GM18502 (cell line): Measurements from ENCODE around the gene PRSS48.
"Not testable (repeated sequence)": the region's sequence is repeated elsewhere in the genome, so short reads cannot be mapped to it uniquely, and the experiment has no call there.

Experiments
- ATAC-seq: cut with Tn5 transposase; IDR thresholded peaks from one replicate; pipeline ENCODE4 v1.9.1; 2021; ENCODE audit warnings: mild to moderate bottlenecking; ENCODE audit not compliant: unreplicated experiment, poor library complexity

Gene PRSS48

DNA sequence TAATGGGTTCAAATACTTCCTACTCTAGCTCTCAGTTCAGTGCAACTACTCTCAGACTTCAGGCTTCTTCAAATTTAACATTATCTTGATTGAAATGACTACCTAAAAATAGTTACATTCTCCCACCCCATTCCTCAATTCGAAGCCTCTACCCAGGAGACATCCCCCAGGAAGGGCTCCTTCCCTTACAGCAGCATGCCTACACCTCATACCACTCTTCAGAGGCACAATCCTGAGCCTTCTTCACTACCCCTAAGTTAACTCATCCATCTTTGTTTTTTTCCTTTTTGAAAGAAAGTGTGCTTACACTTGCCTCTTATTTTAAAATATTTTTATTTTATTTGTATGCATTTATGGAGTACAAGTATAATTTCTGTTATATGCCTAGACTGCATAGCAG lies 17.2 kb upstream of the PRSS48 start:
- ATAC-seq = no peak

DNA sequence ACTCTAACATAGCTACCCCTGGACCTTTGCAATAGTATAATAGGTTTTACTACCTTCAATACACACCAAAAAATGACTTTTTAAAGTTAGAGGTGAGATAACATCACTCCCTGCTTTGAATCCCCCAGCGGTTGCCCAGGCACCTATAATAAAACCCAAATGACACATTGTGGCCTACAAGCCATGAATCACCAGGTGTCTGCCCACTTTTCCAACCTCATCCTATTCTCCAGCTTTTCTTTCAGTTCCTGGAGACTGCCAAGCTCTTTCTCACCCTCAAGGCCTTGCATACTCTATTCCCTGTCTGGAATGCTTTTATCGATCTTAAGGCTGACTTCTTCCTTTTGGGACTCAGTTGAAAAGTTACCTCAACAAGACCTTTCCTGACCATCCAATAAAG lies 16.4 kb upstream of the PRSS48 start:
- no peak for ATAC-seq

DNA sequence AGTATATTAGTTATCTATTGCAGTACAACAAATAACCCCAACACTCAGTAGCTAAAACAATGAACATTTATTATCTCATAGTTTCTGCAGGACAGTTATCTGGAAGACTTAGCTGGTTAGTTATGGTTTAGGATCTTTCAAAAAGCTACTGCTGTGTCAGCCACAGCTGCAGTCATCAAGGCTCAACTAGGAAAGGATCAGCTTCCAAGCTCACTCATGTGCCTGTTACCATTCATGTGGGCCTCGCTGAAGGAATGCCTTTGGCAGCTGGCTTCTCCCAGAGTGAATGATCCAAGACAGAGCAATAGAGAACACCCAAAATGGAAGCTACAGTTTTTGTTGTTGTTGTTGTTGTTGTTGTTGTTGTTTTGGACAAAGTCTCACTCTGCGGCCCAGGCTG lies 13.5 kb upstream of the PRSS48 start:
- no peak for ATAC-seq

DNA sequence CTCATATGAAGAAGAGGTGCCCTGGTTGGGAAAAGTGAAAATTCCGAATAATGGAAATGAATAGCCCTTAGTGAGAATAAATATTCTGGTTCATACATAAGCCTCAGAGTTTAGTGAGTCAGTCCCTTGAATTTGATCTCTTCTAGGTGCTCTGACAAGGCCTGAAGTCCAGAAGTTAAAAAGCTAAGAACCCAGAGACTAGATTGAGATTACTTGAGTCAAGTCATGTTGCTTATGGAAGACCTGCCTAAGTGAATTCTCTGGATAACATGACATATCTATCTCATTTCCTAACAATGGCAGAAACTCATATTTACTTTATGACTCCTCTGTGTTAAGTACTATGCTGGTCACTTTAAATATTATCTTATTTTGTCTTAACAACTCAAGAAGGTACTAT lies 10.5 kb upstream of the PRSS48 start:
- ATAC-seq = no peak

GRCh38 chr4:151267104-151267503 lies 9.9 kb upstream of the PRSS48 start:
- ATAC-seq = no peak

- no peak for ATAC-seq
Observed at GRCh38 chr4:151267822-151268535, 9.0 kb upstream of the PRSS48 start.

DNA sequence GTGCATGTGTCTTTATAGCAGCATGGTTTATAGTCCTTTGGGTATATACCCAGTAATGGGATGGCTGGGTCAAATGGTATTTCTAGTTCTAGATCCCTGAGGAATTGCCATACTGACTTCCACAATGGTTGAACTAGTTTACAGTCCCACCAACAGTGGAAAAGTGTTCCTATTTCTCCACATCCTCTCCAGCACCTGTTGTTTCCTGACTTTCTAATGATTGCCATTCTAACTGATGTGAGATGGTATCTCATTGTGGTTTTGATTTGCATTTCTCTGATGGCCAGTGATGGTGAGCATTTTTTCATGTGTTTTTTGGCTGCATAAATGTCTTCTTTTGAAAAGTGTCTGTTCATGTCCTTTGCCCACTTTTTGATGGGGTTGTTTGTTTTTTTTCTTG lies 8.1 kb upstream of the PRSS48 start:
- ATAC-seq = not testable (repeated sequence)

GRCh38 chr4:151284534-151285245 lies 7.7 kb downstream of the PRSS48 start:
- no peak for ATAC-seq

- no peak for ATAC-seq
Observed at GRCh38 chr4:151287409-151287808, 10.4 kb downstream of the PRSS48 start.

DNA sequence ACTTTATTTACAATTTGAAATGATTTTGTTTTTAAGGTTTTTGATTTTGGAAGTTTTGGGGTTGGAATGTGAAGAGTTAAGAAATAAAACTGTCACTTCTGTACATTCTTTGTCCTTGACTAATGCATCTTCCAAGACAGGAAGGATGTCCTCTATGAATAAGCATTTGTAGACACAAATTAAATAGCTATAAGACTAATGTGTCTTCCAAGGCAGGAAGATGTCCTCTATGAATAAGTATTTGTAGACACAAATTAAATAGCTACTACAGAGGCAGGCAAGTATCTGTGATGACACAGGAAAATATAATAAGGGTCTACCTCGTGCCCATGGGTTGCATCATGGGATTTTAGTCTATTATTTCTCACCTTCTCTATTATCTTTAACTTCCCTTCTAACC lies 14.5 kb downstream of the PRSS48 start:
- no peak for ATAC-seq

GRCh38 chr4:151292038-151292437 lies 15.1 kb downstream of the PRSS48 start:
- no peak for ATAC-seq

DNA sequence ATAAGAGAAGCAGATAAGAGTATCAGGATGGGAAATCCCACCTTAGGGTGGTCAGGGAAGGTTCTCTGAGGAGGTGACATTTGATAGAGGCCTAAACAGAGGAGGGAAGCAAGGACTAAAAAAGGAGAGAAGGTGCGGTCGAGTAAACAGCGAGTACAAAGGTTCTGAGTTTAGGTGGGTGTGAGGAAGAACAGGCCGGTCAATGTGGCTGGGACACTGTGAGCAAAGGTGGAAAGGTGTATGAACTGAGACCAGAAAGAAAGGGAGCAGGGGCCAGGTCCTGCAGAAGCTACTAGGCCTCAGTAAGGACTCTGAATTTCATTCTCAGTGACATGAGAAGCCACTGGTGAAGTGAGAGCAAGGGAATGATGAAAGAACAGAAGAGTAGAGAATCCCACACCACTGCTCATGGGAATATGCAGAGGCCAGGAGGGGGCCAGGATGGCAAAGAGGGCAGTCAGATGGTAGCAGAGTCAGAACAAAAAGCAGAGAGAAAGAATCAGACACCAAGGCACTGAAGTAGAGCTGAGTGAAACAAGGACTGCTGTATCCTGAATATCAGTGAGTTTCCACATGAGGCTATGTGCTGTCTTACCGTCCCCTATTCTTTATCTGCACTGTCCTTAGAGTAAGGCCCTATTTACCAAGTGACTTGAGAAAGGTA lies 18.0 kb downstream of the PRSS48 start:
- ATAC-seq = no peak

- no peak for ATAC-seq
Observed at GRCh38 chr4:151296227-151296626, 19.3 kb downstream of the PRSS48 start.

DNA sequence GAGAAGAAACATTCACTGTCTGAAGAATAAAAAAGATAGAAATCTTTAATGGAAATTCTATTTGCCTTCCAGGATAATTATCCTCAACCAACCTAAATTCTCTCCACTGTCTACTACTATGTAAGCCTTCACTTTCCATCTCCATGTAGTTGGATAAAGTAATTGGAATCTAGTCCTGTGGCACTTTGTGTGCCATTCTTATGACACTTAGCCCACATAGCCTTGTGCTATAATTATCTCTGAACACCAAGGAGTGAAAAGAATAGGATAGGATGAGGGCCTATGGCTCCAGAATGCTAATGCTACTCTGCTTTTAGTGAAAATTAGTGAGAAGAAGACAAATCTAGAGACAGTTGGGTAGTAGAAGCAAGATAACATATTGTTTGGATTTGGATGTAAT lies 20.2 kb downstream of the PRSS48 start:
- no peak for ATAC-seq

DNA sequence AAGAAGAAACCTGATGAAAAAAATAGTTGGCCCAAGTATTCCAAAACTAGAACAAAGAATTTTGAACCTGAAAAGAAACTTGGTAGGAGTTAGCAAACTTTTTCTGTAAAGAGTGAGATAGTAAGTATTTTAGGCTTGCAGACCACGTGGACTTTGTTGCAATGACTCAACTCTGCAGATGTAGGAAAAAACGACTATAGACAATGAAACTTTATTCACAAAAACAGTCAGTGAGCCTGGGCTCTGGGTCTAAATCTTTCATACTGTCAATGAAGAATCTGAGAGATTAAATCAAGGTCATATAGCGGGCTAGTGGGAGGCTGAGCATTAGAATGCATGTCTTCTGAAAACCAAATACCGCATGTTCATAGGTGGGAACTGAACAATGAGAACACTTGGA lies 25.5 kb downstream of the PRSS48 start:
- no peak for ATAC-seq

DNA sequence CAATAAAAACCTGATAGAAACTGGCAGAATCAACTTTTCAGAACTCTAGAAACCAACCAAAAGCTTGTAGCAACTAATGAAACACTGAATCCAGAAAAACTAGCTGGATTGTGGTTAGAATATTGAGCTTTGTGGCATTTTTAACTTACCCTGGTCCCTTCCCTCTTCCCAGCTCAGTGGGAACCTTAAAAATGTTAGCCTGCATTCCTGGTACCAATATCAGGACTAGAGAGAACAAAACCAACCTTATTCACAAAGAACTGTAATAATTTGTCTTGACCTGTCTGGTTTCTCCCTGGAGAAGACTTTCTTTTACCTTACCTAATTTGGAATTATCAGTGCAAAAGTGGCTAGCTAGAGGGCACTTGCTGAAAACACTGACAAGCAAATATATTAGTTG lies 27.3 kb downstream of the PRSS48 start:
- ATAC-seq = no peak

GRCh38 chr4:151304755-151305154 lies 27.8 kb downstream of the PRSS48 start:
- peak; percentile 80 for ATAC-seq

DNA sequence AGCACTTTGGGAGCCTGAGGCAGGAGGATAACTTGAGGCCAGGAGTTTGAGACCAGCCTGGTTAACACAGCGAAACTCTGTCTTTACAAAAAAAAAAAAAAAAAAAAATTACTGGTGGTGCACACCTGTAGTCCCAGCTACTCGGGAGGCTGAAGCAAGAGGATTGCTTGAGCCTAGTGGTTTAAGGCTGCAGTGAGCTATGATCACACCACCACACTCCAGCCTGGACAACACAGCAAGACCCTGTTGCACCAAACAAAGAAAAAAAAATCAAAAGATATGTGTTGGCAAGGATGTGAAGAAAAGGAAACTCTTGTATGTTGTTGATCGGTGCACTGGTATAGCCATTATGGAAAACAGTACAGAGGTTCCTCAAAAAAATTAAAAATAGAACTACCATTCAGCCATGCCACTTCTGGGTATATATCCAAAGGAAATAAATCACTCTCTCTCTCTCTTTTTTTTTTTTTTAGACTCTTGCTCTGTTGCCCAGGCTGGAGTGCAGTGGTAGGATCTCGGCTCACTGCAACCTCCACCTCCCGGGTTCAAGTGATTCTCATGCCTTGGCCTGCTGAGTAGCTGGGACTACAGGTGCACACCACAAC lies 33.3 kb downstream of the PRSS48 start:
- no peak for ATAC-seq

- no peak for ATAC-seq
Observed at GRCh38 chr4:151313306-151314009, 36.5 kb downstream of the PRSS48 start.

DNA sequence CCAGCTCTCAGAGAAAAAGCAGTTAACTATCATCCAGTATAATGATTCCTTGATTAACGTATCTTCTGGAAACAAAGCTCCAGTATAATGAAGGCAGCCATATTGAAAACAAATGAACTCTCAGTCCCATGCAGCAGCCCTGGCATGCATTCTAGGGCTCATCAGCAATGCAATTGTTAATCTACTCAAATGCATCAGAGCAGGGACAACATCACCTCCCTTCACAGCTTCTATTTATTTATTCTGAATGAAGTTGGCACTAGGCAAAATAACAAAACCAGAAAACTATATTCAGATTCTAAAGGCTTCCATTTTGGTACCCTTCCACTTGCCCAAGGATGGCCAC lies 37.0 kb downstream of the PRSS48 start:
- no peak for ATAC-seq

DNA sequence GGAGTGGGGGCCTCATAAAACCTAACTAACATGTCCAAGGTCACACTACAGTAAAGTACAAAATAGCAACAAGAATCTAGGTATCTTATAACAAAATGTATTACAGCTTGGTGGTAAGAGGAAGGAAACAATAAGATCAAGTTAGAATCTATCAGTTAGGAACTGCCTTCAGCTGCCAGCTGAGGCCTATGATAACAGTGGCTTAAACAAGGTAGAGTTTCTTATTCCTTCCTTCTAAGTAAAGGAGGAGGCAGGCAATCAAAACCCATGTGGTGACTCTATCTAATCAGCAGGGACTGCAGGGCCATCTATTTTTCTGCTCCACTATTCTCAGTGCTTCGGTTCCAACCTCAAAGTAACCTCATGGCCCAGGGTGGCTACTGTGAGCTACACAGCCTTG lies 37.5 kb downstream of the PRSS48 start:
- no peak for ATAC-seq
